ENCODE measurements around the gene TMCC1. TPM values are rescaled to one million over a fixed set of nuclear protein-coding genes. Genes with fewer than 3 reads are reported as not detected.

The TMCC1 gene
- total and polyA plus RNA-seq, 10 of the 15 experiments (the other 5 are each of a cell fraction or from before 2014, with no cell fraction given): 2.3 to 21.1 (median 8.4) TPM

DNA sequence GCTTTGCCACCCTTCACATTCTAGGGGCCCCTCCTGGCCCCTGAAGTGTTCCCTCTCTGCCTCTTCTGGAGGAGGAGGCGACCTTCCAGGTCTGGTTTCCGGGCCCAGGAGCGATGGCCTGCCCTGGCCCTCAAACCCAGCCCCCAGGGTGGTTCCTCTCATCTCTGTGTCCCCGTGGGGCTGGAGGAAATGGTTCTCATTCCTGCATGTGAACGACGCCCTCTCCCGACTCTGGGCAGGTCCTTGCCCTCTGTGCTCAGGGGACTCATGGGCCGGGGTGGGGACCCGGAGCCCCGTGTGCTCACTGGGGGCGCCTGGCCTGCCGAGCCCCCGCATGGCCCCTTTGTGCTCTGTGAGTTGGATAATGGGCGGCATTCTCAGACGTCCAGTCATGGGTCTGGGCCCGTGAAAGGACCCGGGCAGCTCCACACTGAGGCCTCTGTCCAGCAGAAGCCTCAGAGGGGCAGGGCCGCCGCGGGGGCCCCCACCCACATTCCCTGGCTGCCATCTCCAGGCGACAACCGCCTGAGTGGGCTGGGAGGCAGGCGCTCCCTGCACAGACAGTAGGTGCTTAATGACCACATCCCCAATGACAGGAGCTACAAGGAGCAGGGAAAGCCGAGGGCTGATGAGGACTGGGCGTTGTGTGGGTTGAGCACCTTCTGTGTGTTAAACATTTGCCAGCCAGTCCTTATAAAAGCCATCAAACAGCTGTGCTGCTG lies 281.5 kb downstream of the TMCC1 start:
- WGBS (ENCODE audit: insufficient coverage, insufficient replicate concordance, low lambda C conversion rate, missing lambda C conversion rate): 48% methylated on average over 17 of the region's 25 CpGs
- DNase-seq (ENCODE audit: low read depth, low spot score) (no peak), ATAC-seq (no peak), FAIRE-seq (no peak)
- Histone ChIP-seq H3K9me3 (replicated peaks; ENCODE audit: control insufficient read depth, insufficient read depth, low read length) (no peaks in the 10 kb centered on the region), H3K27me3 (replicated peaks in 1 of 2; ENCODE audit: control insufficient read depth in 2 of 2, insufficient read depth in 2 of 2, low read length in 1 of 2) (peaks cover 4% of the 10 kb centered on the region in 2 experiments; a peak in 2 of 4 replicates), H3K79me2 (ENCODE audit: control insufficient read depth, insufficient read depth, low read length) (no peaks in the 10 kb centered on the region), H3K27ac (ENCODE audit: control insufficient read depth, insufficient read depth) (no peak overlapping the region), H4K20me1 (ENCODE audit: control insufficient read depth, insufficient read depth) (no peaks in the 10 kb centered on the region), H3K9ac (ENCODE audit: control insufficient read depth, insufficient read depth, low read length) (no peak overlapping the region), H3K4me2 (ENCODE audit: control insufficient read depth, insufficient read depth) (no peak overlapping the region), H2AFZ (ENCODE audit: control insufficient read depth, low read depth, low read length) (no peak overlapping the region), H3K4me1 (ENCODE audit: control insufficient read depth, insufficient read depth, low read length) (peaks cover 6% of the 10 kb centered on the region), H3K36me3 (ENCODE audit: control insufficient read depth in 2 of 2, insufficient read depth in 2 of 2, low read length in 1 of 2) (no peaks in the 10 kb centered on the region), H3K4me3 (no peak overlapping the region)
- RAD21 ChIA-PET (ENCODE audit: unreplicated experiment): no interaction called here
- SMC1A ChIA-PET (ENCODE audit: uncharacterized antibody, unreplicated experiment): no interaction called here
- TF ChIP-seq, protein P1, sequence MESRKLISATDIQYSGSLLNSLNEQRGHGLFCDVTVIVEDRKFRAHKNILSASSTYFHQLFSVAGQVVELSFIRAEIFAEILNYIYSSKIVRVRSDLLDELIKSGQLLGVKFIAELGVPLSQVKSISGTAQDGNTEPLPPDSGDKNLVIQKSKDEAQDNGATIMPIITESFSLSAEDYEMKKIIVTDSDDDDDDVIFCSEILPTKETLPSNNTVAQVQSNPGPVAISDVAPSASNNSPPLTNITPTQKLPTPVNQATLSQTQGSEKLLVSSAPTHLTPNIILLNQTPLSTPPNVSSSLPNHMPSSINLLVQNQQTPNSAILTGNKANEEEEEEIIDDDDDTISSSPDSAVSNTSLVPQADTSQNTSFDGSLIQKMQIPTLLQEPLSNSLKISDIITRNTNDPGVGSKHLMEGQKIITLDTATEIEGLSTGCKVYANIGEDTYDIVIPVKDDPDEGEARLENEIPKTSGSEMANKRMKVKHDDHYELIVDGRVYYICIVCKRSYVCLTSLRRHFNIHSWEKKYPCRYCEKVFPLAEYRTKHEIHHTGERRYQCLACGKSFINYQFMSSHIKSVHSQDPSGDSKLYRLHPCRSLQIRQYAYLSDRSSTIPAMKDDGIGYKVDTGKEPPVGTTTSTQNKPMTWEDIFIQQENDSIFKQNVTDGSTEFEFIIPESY (IDR thresholded peaks at IDR 0.05): no peak
- TF ChIP-seq, protein P2, sequence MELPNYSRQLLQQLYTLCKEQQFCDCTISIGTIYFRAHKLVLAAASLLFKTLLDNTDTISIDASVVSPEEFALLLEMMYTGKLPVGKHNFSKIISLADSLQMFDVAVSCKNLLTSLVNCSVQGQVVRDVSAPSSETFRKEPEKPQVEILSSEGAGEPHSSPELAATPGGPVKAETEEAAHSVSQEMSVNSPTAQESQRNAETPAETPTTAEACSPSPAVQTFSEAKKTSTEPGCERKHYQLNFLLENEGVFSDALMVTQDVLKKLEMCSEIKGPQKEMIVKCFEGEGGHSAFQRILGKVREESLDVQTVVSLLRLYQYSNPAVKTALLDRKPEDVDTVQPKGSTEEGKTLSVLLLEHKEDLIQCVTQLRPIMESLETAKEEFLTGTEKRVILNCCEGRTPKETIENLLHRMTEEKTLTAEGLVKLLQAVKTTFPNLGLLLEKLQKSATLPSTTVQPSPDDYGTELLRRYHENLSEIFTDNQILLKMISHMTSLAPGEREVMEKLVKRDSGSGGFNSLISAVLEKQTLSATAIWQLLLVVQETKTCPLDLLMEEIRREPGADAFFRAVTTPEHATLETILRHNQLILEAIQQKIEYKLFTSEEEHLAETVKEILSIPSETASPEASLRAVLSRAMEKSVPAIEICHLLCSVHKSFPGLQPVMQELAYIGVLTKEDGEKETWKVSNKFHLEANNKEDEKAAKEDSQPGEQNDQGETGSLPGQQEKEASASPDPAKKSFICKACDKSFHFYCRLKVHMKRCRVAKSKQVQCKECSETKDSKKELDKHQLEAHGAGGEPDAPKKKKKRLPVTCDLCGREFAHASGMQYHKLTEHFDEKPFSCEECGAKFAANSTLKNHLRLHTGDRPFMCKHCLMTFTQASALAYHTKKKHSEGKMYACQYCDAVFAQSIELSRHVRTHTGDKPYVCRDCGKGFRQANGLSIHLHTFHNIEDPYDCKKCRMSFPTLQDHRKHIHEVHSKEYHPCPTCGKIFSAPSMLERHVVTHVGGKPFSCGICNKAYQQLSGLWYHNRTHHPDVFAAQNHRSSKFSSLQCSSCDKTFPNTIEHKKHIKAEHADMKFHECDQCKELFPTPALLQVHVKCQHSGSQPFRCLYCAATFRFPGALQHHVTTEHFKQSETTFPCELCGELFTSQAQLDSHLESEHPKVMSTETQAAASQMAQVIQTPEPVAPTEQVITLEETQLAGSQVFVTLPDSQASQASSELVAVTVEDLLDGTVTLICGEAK (IDR thresholded peaks at IDR 0.05; ENCODE audit: borderline replicate concordance): no peak
- POLR2A ChIA-PET: no interaction called here
- BruUV-seq (replicated peaks): no TSS peak
- in situ Hi-C loops (cut with MboI) (no loop called here), intact Hi-C loops (cut with micrococcal nuclease; ENCODE audit: unreplicated experiment) (no loop called here)
- CTCF ChIA-PET: no interaction called here

All from GM12878 (cell line).